ENCODE data around the gene EXOSC7. TPM values are rescaled to one million over a fixed set of nuclear protein-coding genes. Genes with fewer than 3 reads are reported as not detected.

The EXOSC7 gene
- total RNA-seq, 1 donor from 2014 or later, result 36.7 TPM

DNA sequence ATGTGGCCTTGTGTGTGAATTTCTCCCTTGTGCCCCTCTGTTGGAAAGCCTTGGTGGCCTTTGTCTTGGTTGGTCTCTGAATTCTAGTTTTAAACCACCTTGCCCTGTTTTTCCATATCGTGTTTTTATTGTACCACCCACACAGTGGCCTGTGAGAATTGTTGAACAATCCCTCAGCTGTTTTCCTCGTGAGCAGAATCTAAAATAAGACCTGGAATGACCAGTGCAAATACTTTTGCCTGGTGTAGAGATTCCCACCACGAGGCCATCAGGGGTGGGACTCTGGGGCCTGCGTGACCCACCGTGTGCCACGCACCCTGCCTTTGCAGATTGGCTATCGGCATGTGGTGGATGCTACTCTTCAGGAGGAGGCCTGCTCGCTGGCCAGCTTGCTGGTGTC lies 31.0 kb downstream of the EXOSC7 start:
- TF ChIP-seq, protein P1, sequence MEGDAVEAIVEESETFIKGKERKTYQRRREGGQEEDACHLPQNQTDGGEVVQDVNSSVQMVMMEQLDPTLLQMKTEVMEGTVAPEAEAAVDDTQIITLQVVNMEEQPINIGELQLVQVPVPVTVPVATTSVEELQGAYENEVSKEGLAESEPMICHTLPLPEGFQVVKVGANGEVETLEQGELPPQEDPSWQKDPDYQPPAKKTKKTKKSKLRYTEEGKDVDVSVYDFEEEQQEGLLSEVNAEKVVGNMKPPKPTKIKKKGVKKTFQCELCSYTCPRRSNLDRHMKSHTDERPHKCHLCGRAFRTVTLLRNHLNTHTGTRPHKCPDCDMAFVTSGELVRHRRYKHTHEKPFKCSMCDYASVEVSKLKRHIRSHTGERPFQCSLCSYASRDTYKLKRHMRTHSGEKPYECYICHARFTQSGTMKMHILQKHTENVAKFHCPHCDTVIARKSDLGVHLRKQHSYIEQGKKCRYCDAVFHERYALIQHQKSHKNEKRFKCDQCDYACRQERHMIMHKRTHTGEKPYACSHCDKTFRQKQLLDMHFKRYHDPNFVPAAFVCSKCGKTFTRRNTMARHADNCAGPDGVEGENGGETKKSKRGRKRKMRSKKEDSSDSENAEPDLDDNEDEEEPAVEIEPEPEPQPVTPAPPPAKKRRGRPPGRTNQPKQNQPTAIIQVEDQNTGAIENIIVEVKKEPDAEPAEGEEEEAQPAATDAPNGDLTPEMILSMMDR (IDR thresholded peaks at IDR 0.05), result no peak
- DNase-seq (ENCODE audit: extremely low spot score, unreplicated experiment), result no peak
- Mint-ChIP-seq H3K36me3 (ENCODE audit: unreplicated experiment) (peaks cover 43% of the 10 kb centered on the region), H3K4me3 (ENCODE audit: unreplicated experiment) (no peak overlapping the region), H3K9me3 (ENCODE audit: unreplicated experiment) (no peaks in the 10 kb centered on the region), H3K27me3 (ENCODE audit: unreplicated experiment) (no peaks in the 10 kb centered on the region), H3K4me1 (ENCODE audit: unreplicated experiment) (peaks cover 31% of the 10 kb centered on the region), H3K27ac (ENCODE audit: unreplicated experiment) (peak overlapping the region; percentile 12)

DNA sequence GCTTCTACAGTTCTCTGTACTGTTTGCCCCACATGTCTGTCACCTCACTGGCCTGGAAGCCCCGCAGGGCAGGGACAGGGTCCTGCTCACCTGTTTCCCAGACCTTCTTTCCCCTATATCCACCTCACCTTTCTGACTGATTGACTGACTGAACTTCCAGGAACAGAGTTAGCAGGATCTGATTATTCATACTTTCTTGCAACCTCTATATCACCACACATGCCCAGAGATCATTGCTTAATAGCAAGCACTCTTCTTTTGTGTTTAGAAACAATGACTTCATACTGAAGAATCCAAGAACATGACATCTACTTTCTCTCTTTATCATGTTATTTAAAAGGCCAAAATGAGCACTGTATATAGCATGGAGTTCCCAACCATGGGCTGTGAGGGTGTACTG lies 32.1 kb downstream of the EXOSC7 start:
- Mint-ChIP-seq H3K27me3 (ENCODE audit: unreplicated experiment) (no peaks in the 10 kb centered on the region), H3K4me3 (ENCODE audit: unreplicated experiment) (no peak overlapping the region), H3K9me3 (ENCODE audit: unreplicated experiment) (no peaks in the 10 kb centered on the region), H3K27ac (ENCODE audit: unreplicated experiment) (peak overlapping the region; percentile 8), H3K36me3 (ENCODE audit: unreplicated experiment) (peaks cover 39% of the 10 kb centered on the region), H3K4me1 (ENCODE audit: unreplicated experiment) (peaks cover 41% of the 10 kb centered on the region)
- no peak for DNase-seq (ENCODE audit: extremely low spot score, unreplicated experiment)
- TF ChIP-seq, protein P1 (IDR thresholded peaks at IDR 0.05), result no peak

DNA sequence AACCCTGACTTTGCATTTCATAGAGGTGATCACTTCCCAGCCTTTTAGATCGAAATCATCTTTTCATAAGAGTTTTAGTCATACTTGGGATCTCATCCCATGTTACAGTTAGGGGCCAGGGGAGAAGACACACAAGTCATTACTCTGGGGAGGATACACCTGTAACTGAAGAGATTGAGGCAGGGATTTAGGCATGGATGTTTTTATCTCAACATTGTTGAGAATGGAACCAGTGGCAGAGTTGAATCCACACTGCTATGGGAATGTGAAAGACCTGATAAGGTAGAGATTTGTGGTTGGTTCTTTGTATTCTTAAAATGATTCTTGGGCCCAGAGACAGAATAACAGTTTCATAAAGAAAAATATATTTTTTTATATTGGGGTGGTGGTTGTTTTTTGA lies 33.8 kb downstream of the EXOSC7 start:
- TF ChIP-seq, protein P1 (IDR thresholded peaks at IDR 0.05), result no peak
- H3K27ac Mint-ChIP-seq (ENCODE audit: unreplicated experiment), result peak overlapping the region; percentile 87
- H3K4me1 Mint-ChIP-seq (ENCODE audit: unreplicated experiment), result peaks cover 51% of the 10 kb centered on the region
- H3K9me3 Mint-ChIP-seq (ENCODE audit: unreplicated experiment), result no peaks in the 10 kb centered on the region
- peaks cover 27% of the 10 kb centered on the region for H3K36me3 Mint-ChIP-seq (ENCODE audit: unreplicated experiment)
- no peak overlapping the region for H3K4me3 Mint-ChIP-seq (ENCODE audit: unreplicated experiment)
- DNase-seq (ENCODE audit: extremely low spot score, unreplicated experiment), result no peak
- no peaks in the 10 kb centered on the region for H3K27me3 Mint-ChIP-seq (ENCODE audit: unreplicated experiment)

DNA sequence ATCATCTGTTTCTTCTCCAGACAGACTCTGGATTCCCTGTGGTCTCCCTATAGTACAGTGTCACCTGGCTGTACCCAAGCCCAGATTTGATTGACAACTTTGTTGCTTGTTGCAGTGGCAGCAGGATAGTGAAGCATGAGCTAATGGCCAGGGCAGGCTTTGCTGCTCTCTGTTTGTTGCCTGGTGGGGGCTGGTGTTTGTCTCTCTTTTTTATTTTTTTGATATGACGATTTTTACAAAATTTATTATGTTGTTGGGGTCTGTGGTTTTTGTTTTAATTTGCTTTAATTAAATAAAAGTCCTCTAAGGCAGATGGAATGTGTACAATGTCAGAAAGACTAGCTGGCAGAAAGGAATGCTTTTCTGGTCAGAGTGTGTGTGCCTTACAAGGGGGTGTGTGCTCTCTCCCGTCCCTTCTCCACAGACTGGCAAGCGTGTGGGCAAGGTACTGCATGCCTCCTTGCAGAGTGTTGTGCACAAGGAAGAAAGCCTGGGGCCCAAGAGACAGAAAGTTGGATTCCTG lies 34.8 kb downstream of the EXOSC7 start:
- peak overlapping the region; percentile 87 for H3K27ac Mint-ChIP-seq (ENCODE audit: unreplicated experiment)
- peak overlapping the region; percentile 31 for H3K4me3 Mint-ChIP-seq (ENCODE audit: unreplicated experiment)
- H3K9me3 Mint-ChIP-seq (ENCODE audit: unreplicated experiment), result no peaks in the 10 kb centered on the region
- H3K36me3 Mint-ChIP-seq (ENCODE audit: unreplicated experiment), result peaks cover 17% of the 10 kb centered on the region
- DNase-seq (ENCODE audit: extremely low spot score, unreplicated experiment), result no peak
- TF ChIP-seq, protein P1 (IDR thresholded peaks at IDR 0.05), result no peak
- H3K27me3 Mint-ChIP-seq (ENCODE audit: unreplicated experiment), result no peaks in the 10 kb centered on the region
- H3K4me1 Mint-ChIP-seq (ENCODE audit: unreplicated experiment), result peaks cover 53% of the 10 kb centered on the region

DNA sequence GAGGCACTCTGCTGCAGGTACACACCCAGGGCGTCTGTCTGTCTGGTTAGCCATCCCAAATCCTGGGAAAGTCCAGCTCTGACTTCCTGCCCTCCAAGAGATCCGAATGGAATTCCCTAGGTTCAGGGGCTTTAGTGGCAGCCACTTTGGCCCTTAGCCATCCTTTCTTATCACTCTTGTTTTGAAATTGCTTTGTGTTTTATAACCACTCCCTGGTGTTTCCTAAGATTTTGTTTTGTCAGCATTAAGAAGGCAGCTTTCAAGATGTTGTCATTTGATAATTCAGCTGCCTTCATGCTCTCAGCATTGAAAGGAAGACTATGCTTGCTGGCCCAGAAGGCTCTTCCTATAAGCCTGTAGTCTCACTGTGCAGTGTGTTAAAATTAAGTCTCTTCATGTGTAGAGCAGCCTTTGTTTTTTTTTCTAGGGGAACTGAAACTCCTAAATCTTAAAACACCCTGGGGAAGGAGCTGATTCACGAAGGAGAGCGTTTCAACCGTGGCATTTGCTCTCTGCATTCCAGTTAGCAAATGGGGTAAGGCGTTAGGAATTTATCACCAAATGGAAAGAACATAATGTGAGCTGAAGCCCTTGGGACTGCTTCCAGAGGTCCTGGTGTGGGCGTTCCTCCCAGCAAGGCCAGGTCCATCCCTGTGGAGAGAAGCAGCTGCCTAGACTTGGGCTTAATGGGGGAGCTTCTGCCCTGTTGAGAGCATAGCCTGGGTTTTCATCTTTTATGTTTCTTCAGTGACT lies 35.9 kb downstream of the EXOSC7 start:
- peaks cover 63% of the 10 kb centered on the region for H3K4me1 Mint-ChIP-seq (ENCODE audit: unreplicated experiment)

More for the DNA sequence above, 35.9 kb downstream of the EXOSC7 start:
- peaks cover 17% of the 10 kb centered on the region for H3K36me3 Mint-ChIP-seq (ENCODE audit: unreplicated experiment)
- peak overlapping the region; percentile 87 for H3K27ac Mint-ChIP-seq (ENCODE audit: unreplicated experiment)
- DNase-seq (ENCODE audit: extremely low spot score, unreplicated experiment), result no peak
- TF ChIP-seq, protein P1 (IDR thresholded peaks at IDR 0.05), result no peak
- no peaks in the 10 kb centered on the region for H3K9me3 Mint-ChIP-seq (ENCODE audit: unreplicated experiment)
- peak overlapping the region; percentile 31 for H3K4me3 Mint-ChIP-seq (ENCODE audit: unreplicated experiment)
- no peaks in the 10 kb centered on the region for H3K27me3 Mint-ChIP-seq (ENCODE audit: unreplicated experiment)
